ENCODE results near the gene SIVA1.

SIVA1 gene

GRCh38 chr14:104734601-104734990 lies 18.4 kb upstream of the SIVA1 start:
- no peak overlapping the region for H2AFZ ChIP-seq (ENCODE audit: low read depth, low read length, severe bottlenecking)
- H3K27ac ChIP-seq (ENCODE audit: low read depth, low read length) = no peak overlapping the region
- H3K9me2 ChIP-seq (replicated peaks; ENCODE audit: insufficient read depth, low read length) = no peaks in the 10 kb centered on the region
- H3K27me3 ChIP-seq (ENCODE audit: low read length) = no peaks in the 10 kb centered on the region
- no peak overlapping the region for H3K4me3 ChIP-seq (ENCODE audit: insufficient read depth, low read length, poor library complexity, severe bottlenecking)
- no peak overlapping the region for H3K9ac ChIP-seq (ENCODE audit: low read length)
- no peaks in the 10 kb centered on the region for H3F3A ChIP-seq (ENCODE audit: insufficient read depth)
- H3K36me3 ChIP-seq (ENCODE audit: low read length) = no peaks in the 10 kb centered on the region
- no peaks in the 10 kb centered on the region for H3K9me3 ChIP-seq (ENCODE audit: insufficient read depth, low read length)
- H3K79me2 ChIP-seq (ENCODE audit: insufficient read depth, low read length) = no peaks in the 10 kb centered on the region
- no peak for TF ChIP-seq EZH2phosphoT487 (conservative IDR thresholded peaks at IDR 0.05; ENCODE audit: low read length)
- no peak for TF ChIP-seq CTCF (IDR thresholded peaks at IDR 0.05; ENCODE audit: insufficient read depth, low read length, poor library complexity, severe bottlenecking)
- no peak overlapping the region for H3K4me2 ChIP-seq (ENCODE audit: low read depth, low read length, poor library complexity, severe bottlenecking)
- no peaks in the 10 kb centered on the region for H4K20me1 ChIP-seq (ENCODE audit: low read depth, low read length)

GRCh38 chr14:104734991-104735779 lies 17.8 kb upstream of the SIVA1 start:
- Histone ChIP-seq H4K20me1 (ENCODE audit: low read depth, low read length) (no peaks in the 10 kb centered on the region), H3F3A (ENCODE audit: insufficient read depth) (no peaks in the 10 kb centered on the region), H3K27ac (ENCODE audit: low read depth, low read length) (no peak overlapping the region), H3K27me3 (ENCODE audit: low read length) (no peaks in the 10 kb centered on the region), H3K9me2 (replicated peaks; ENCODE audit: insufficient read depth, low read length) (no peaks in the 10 kb centered on the region), H3K9ac (ENCODE audit: low read length) (no peak overlapping the region), H3K79me2 (ENCODE audit: insufficient read depth, low read length) (no peaks in the 10 kb centered on the region), H3K9me3 (ENCODE audit: insufficient read depth, low read length) (no peaks in the 10 kb centered on the region), H3K4me2 (ENCODE audit: low read depth, low read length, poor library complexity, severe bottlenecking) (no peak overlapping the region), H3K36me3 (ENCODE audit: low read length) (no peaks in the 10 kb centered on the region), H2AFZ (ENCODE audit: low read depth, low read length, severe bottlenecking) (no peak overlapping the region), H3K4me3 (ENCODE audit: insufficient read depth, low read length, poor library complexity, severe bottlenecking) (no peak overlapping the region)
- TF ChIP-seq EZH2phosphoT487 (conservative IDR thresholded peaks at IDR 0.05; ENCODE audit: low read length) = no peak
- TF ChIP-seq CTCF (IDR thresholded peaks at IDR 0.05; ENCODE audit: insufficient read depth, low read length, poor library complexity, severe bottlenecking) = no peak

DNA sequence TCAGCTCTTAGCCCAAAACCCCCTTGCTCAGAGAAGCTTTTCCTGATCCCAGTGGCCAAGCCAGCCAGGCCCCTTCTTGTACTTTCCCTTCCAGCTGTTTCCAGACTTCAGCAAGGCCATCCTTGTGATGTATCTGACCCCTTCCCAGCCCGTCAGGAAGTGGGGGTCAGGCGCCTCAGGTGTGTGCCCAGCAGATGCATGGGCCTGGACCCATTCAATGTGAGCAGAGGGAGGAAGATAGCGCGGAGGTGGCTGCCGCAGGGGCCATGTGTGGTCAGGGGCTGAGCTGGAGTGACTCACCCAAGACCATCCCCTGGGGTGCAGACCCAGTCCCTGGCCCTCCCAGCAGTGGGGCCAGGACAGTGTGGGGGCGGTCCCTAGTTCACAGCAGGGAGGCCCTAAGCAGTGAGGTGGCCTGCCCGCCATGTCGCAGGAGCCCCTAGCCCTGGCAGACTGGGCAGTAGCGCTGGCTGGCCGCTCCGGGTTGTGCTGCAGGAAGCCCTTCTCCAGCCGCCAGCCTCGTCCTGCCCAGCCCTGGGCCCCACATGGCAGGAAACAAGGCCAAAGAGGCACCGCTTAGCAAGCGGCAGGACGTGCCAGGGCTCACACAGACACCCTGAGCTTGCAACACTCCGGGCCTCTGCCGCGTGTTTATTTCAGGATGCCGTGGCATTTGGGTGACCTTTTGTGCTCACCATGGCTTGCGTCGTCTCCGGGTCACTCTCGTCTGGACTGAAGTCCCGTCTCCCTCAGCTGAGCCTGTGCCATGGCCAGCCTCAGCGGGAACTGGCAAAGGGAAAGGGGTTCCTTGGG lies 16.9 kb upstream of the SIVA1 start:
- no peaks in the 10 kb centered on the region for H3F3A ChIP-seq (ENCODE audit: insufficient read depth)
- no peaks in the 10 kb centered on the region for H3K36me3 ChIP-seq (ENCODE audit: low read length)
- no peaks in the 10 kb centered on the region for H3K79me2 ChIP-seq (ENCODE audit: insufficient read depth, low read length)
- no peaks in the 10 kb centered on the region for H3K27me3 ChIP-seq (ENCODE audit: low read length)
- no peak for TF ChIP-seq CTCF (IDR thresholded peaks at IDR 0.05; ENCODE audit: insufficient read depth, low read length, poor library complexity, severe bottlenecking)
- no peak for TF ChIP-seq EZH2phosphoT487 (conservative IDR thresholded peaks at IDR 0.05; ENCODE audit: low read length)
- no peak overlapping the region for H3K4me2 ChIP-seq (ENCODE audit: low read depth, low read length, poor library complexity, severe bottlenecking)
- H4K20me1 ChIP-seq (ENCODE audit: low read depth, low read length) = no peaks in the 10 kb centered on the region
- no peak overlapping the region for H3K4me3 ChIP-seq (ENCODE audit: insufficient read depth, low read length, poor library complexity, severe bottlenecking)
- H3K9me3 ChIP-seq (ENCODE audit: insufficient read depth, low read length) = no peaks in the 10 kb centered on the region
- H3K9me2 ChIP-seq (replicated peaks; ENCODE audit: insufficient read depth, low read length) = no peaks in the 10 kb centered on the region
- no peak overlapping the region for H3K27ac ChIP-seq (ENCODE audit: low read depth, low read length)
- no peak overlapping the region for H3K9ac ChIP-seq (ENCODE audit: low read length)
- no peak overlapping the region for H2AFZ ChIP-seq (ENCODE audit: low read depth, low read length, severe bottlenecking)

All from SU-DHL-6 (cell line).